Body of pancreas (tissue), 4 donors: ENCODE measurements around the gene TRAF5.

Source experiments
- POLR2A ChIP-seq, 3 donors: fragments of 450-650 bp; IDR thresholded peaks; one replicate each; pipeline ENCODE4 v1.6.1; 2016; ENCODE audit warnings: antibody characterized with exemption in 3 of 3, mild to moderate bottlenecking in 2 of 3
- TF ChIP-seq, protein P1 (sequence below), 7 experiments: fragments of 450-650 bp in 4 of 7; fragments of 200-600 bp in 3 of 7; sonication (generic) in 3 of 7; IDR thresholded peaks; one replicate each; pipeline ENCODE4 v1.5.1; 2016 to 2019; ENCODE audit warnings: antibody characterized with exemption in 7 of 7

DNA sequence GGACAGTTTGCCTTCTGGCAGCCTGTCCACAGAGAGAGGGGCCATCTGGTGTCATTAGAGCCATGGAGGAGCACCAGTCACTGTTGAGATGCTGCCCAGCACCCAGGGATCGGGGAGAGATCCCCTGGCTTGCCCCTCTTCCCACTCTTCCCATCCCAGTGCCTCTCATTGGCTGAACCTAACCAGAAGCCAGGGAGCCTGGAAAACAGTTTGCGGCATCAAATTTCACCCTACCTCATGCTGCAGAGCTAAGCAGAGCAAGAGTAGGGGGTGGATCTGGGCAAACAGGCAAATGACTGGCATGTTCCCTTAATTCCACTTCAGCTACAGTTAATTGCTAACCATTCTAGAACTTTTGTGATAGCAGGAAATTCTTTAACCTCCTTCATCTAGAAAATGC lies 19.1 kb downstream of the TRAF5 start:
- TF ChIP-seq, protein P1, sequence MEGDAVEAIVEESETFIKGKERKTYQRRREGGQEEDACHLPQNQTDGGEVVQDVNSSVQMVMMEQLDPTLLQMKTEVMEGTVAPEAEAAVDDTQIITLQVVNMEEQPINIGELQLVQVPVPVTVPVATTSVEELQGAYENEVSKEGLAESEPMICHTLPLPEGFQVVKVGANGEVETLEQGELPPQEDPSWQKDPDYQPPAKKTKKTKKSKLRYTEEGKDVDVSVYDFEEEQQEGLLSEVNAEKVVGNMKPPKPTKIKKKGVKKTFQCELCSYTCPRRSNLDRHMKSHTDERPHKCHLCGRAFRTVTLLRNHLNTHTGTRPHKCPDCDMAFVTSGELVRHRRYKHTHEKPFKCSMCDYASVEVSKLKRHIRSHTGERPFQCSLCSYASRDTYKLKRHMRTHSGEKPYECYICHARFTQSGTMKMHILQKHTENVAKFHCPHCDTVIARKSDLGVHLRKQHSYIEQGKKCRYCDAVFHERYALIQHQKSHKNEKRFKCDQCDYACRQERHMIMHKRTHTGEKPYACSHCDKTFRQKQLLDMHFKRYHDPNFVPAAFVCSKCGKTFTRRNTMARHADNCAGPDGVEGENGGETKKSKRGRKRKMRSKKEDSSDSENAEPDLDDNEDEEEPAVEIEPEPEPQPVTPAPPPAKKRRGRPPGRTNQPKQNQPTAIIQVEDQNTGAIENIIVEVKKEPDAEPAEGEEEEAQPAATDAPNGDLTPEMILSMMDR (IDR thresholded peaks at IDR 0.05) = no peak
- no peak for TF ChIP-seq POLR2A (IDR thresholded peaks at IDR 0.05)
